ENCODE results near the gene RABGGTA.

Gene RABGGTA

GRCh38 chr14:24290746-24291145 is 19.3 kb upstream of the RABGGTA start:
- H3K9me3 Mint-ChIP-seq: no peaks in the 10 kb centered on the region
- H3K27ac Mint-ChIP-seq: no peak overlapping the region
- ATAC-seq (no peak), DNase-seq (no peak)
- no peak overlapping the region for H3K4me3 Mint-ChIP-seq
- H3K4me1 Mint-ChIP-seq: peaks cover 53% of the 10 kb centered on the region
- no peaks in the 10 kb centered on the region for H3K27me3 Mint-ChIP-seq

GRCh38 chr14:24289649-24290280 is 18.4 kb upstream of the RABGGTA start:
- Mint-ChIP-seq H3K27ac (no peak overlapping the region), H3K4me3 (peak overlapping the region; percentile 38 to 59), H3K4me1 (peaks cover 59% of the 10 kb centered on the region), H3K27me3 (no peaks in the 10 kb centered on the region), H3K9me3 (no peaks in the 10 kb centered on the region)
- DNase-seq: peak; percentile 68 to 84
- ATAC-seq: peak; percentile 100

GRCh38 chr14:24286996-24287395 is 15.6 kb upstream of the RABGGTA start:
- peaks cover 59% of the 10 kb centered on the region for H3K4me1 Mint-ChIP-seq
- H3K27me3 Mint-ChIP-seq: no peaks in the 10 kb centered on the region
- no peak for DNase-seq
- H3K9me3 Mint-ChIP-seq: no peaks in the 10 kb centered on the region
- no peak for ATAC-seq
- H3K27ac Mint-ChIP-seq: no peak overlapping the region
- no peak overlapping the region for H3K4me3 Mint-ChIP-seq

- no peak for DNase-seq
- Mint-ChIP-seq H3K9me3 (no peaks in the 10 kb centered on the region), H3K27ac (peak overlapping the region in 1 of 2 donors; percentile 27), H3K4me1 (peaks cover 48% of the 10 kb centered on the region), H3K27me3 (no peaks in the 10 kb centered on the region), H3K4me3 (no peak overlapping the region)
- no peak for ATAC-seq
Measured at GRCh38 chr14:24285351-24285750, 14.0 kb upstream of the RABGGTA start.

- peaks cover 48% of the 10 kb centered on the region for H3K4me1 Mint-ChIP-seq
Measured at GRCh38 chr14:24284501-24285035, 13.2 kb upstream of the RABGGTA start.

GRCh38 chr14:24283796-24284460 is 12.5 kb upstream of the RABGGTA start:
- Mint-ChIP-seq H3K27me3 (no peaks in the 10 kb centered on the region), H3K4me3 (no peak overlapping the region), H3K27ac (no peak overlapping the region), H3K4me1 (peaks cover 48% of the 10 kb centered on the region), H3K9me3 (no peaks in the 10 kb centered on the region)
- ATAC-seq (no peak), DNase-seq (no peak)

More at GRCh38 chr14:24284501-24285035, 13.2 kb upstream of the RABGGTA start:
- DNase-seq (no peak), ATAC-seq (no peak)
- Mint-ChIP-seq H3K27me3 (no peaks in the 10 kb centered on the region), H3K4me3 (no peak overlapping the region), H3K9me3 (no peaks in the 10 kb centered on the region), H3K27ac (peak overlapping the region in 1 of 2 donors; percentile 72)

- no peaks in the 10 kb centered on the region for H3K27me3 Mint-ChIP-seq
- peaks cover 52% of the 10 kb centered on the region for H3K4me1 Mint-ChIP-seq
- no peak overlapping the region for H3K4me3 Mint-ChIP-seq
- ATAC-seq (no peak), DNase-seq (no peak)
- H3K9me3 Mint-ChIP-seq: peaks cover 0 to 6% of the 10 kb centered on the region in 2 donors
- H3K27ac Mint-ChIP-seq: no peak overlapping the region
Measured at GRCh38 chr14:24282736-24283135, 11.3 kb upstream of the RABGGTA start.

- H3K4me1 Mint-ChIP-seq: peaks cover 54% of the 10 kb centered on the region
- DNase-seq (no peak), ATAC-seq (no peak)
- no peaks in the 10 kb centered on the region for H3K27me3 Mint-ChIP-seq
- H3K27ac Mint-ChIP-seq: no peak overlapping the region
- peaks cover 0 to 6% of the 10 kb centered on the region in 2 donors for H3K9me3 Mint-ChIP-seq
- no peak overlapping the region for H3K4me3 Mint-ChIP-seq
Measured at GRCh38 chr14:24281636-24282035, 10.2 kb upstream of the RABGGTA start.

GRCh38 chr14:24280797-24281460 is 9.5 kb upstream of the RABGGTA start:
- peaks cover 55% of the 10 kb centered on the region for H3K4me1 Mint-ChIP-seq
- H3K27me3 Mint-ChIP-seq: no peaks in the 10 kb centered on the region
- peaks cover 0 to 6% of the 10 kb centered on the region in 2 donors for H3K9me3 Mint-ChIP-seq
- no peak overlapping the region for H3K4me3 Mint-ChIP-seq
- DNase-seq (no peak), ATAC-seq (no peak)
- peak overlapping the region; percentile 44 to 45 for H3K27ac Mint-ChIP-seq

- H3K4me1 Mint-ChIP-seq: peaks cover 56% of the 10 kb centered on the region
- peak; percentile 39 to 70 for DNase-seq
- peak overlapping the region; percentile 66 to 69 for H3K4me3 Mint-ChIP-seq
- no peaks in the 10 kb centered on the region for H3K27me3 Mint-ChIP-seq
- peak overlapping the region; percentile 14 to 76 for H3K27ac Mint-ChIP-seq
- peak; percentile 94 for ATAC-seq
- peaks cover 0 to 6% of the 10 kb centered on the region in 2 donors for H3K9me3 Mint-ChIP-seq
Measured at GRCh38 chr14:24279301-24280186, 8.1 kb upstream of the RABGGTA start.

GRCh38 chr14:24278424-24278823 is 7.0 kb upstream of the RABGGTA start:
- peak overlapping the region; percentile 14 to 24 for H3K4me3 Mint-ChIP-seq
- H3K27ac Mint-ChIP-seq: peak overlapping the region in 1 of 2 donors; percentile 71
- H3K9me3 Mint-ChIP-seq: peaks cover 0 to 6% of the 10 kb centered on the region in 2 donors
- peaks cover 65% of the 10 kb centered on the region for H3K4me1 Mint-ChIP-seq
- no peaks in the 10 kb centered on the region for H3K27me3 Mint-ChIP-seq
- DNase-seq (no peak), ATAC-seq (no peak)

GRCh38 chr14:24277606-24278321 is 6.4 kb upstream of the RABGGTA start:
- H3K9me3 Mint-ChIP-seq: peaks cover 0 to 6% of the 10 kb centered on the region in 2 donors
- no peak for DNase-seq
- H3K4me1 Mint-ChIP-seq: peaks cover 72% of the 10 kb centered on the region

GRCh38 chr14:24277071-24277470 is 5.7 kb upstream of the RABGGTA start:
- peaks cover 79% of the 10 kb centered on the region for H3K4me1 Mint-ChIP-seq
- no peak for DNase-seq
- peaks cover 0 to 6% of the 10 kb centered on the region in 2 donors for H3K9me3 Mint-ChIP-seq
- H3K4me3 Mint-ChIP-seq: no peak overlapping the region
- peak overlapping the region; percentile 4 to 51 for H3K27ac Mint-ChIP-seq
- no peaks in the 10 kb centered on the region for H3K27me3 Mint-ChIP-seq
- ATAC-seq: no peak

More at GRCh38 chr14:24277606-24278321, 6.4 kb upstream of the RABGGTA start:
- Mint-ChIP-seq H3K27ac (peak overlapping the region in 1 of 2 donors; percentile 71), H3K4me3 (peak overlapping the region in 1 of 2 donors; percentile 14), H3K27me3 (no peaks in the 10 kb centered on the region)
- ATAC-seq: no peak

GRCh38 chr14:24274101-24274543 is 2.7 kb upstream of the RABGGTA start:
- Mint-ChIP-seq H3K9me3 (peaks cover 0 to 6% of the 10 kb centered on the region in 2 donors), H3K4me3 (peak overlapping the region; percentile 44 to 64), H3K27ac (peak overlapping the region; percentile 74 to 81), H3K4me1 (peaks cover 71% of the 10 kb centered on the region), H3K27me3 (no peaks in the 10 kb centered on the region)
- peak; percentile 46 to 76 for DNase-seq
- ATAC-seq: peak; percentile 61

All from stimulated activated naive CD8-positive, alpha-beta T cell treated with anti-CD3 and anti-CD28 coated beads, Interleukin-15, amount 100 ng/mL, for 72 hours (primary cell).